B cell (primary cell): ENCODE results near the gene ZSWIM6. TPM values are rescaled to one million over a fixed set of nuclear protein-coding genes. Genes with fewer than 3 reads are reported as not detected.

Experiments used
- ATAC-seq: fragments of 200-7000 bp; cut with Tn5 transposase; one replicate; pipeline ENCODE4 v1.10.0; 2021; ENCODE audit warnings: low read depth, mild to moderate bottlenecking, moderate number of reproducible peaks, moderate library complexity
- CTCF ChIA-PET: fragments of 350-600 bp; sonication (Branson Sonifier 250); formaldehyde crosslinking; loops from one replicate; lab custom pipeline; 2021; ENCODE audit warnings: antibody characterized with exemption, inconsistent platforms; lab: Charles Lee
- POLR2A ChIA-PET: fragments of 350-600 bp; sonication (Branson Sonifier 250); formaldehyde crosslinking; loops from one replicate; lab custom pipeline; 2021; ENCODE audit warnings: antibody characterized with exemption; lab: Charles Lee
- DNase-seq: peaks from one replicate; pipeline ENCODE4 v3.0.0; 2013
- H2AFZ ChIP-seq: 2 replicates; pipeline ENCODE4 v1.6.1; 2012; ENCODE audit warnings: mild to moderate bottlenecking, low read depth, low read length; ENCODE audit not compliant: insufficient read depth, poor library complexity, severe bottlenecking
- H3K27ac ChIP-seq, 2 donors: 1 replicate in 1 of 2; 2 replicates in 1 of 2; pipeline ENCODE4 v1.5.1; 2012 to 2013; ENCODE audit warnings: low read length in 2 of 2, mild to moderate bottlenecking in 2 of 2, moderate library complexity in 1 of 2
- H3K27me3 ChIP-seq, 4 experiments: fragments of 200-600 bp in 1 of 4; sonication (generic) in 1 of 4; replicated peaks in 1 of 4; 1 replicate in 2 of 4; 2 replicates in 2 of 4; pipeline versions ENCODE4 v1.6.1 to v1.7.0; 2013 to 2016; ENCODE audit warnings: low read length in 3 of 4, mild to moderate bottlenecking in 2 of 4, mixed read lengths in 1 of 4, moderate library complexity in 1 of 4; ENCODE audit not compliant: insufficient read depth in 4 of 4, control insufficient read depth in 3 of 4; ENCODE audit errors: control extremely low read depth in 1 of 4
- H3K36me3 ChIP-seq, 2 experiments: replicated peaks in 1 of 2; 1 replicate in 1 of 2; 2 replicates in 1 of 2; pipeline versions ENCODE4 v1.6.1 to v1.7.1; 2013; ENCODE audit warnings: low read length in 1 of 2; ENCODE audit not compliant: insufficient read depth in 2 of 2, control insufficient read depth in 1 of 2; ENCODE audit errors: control extremely low read depth in 1 of 2, extremely low read depth in 1 of 2
- H3K4me1 ChIP-seq, 2 donors: fragments of 200-600 bp in 1 of 2; sonication (generic) in 1 of 2; 1 replicate in 1 of 2; 2 replicates in 1 of 2; pipeline versions ENCODE4 v1.5.1 to v1.6.1; 2013 to 2017; ENCODE audit warnings: low read length in 2 of 2; ENCODE audit not compliant: control insufficient read depth in 2 of 2, insufficient read depth in 2 of 2
- H3K4me2 ChIP-seq: replicated peaks from 2 replicates; pipeline ENCODE3; 2012; ENCODE audit warnings: mild to moderate bottlenecking, low read depth, low read length; ENCODE audit not compliant: poor library complexity, severe bottlenecking
- H3K4me3 ChIP-seq, 5 experiments: fragments of 200-600 bp in 1 of 5; sonication (generic) in 1 of 5; 1 replicate in 3 of 5; 2 replicates in 2 of 5; pipeline versions ENCODE4 v1.5.1 to v1.7.0; 2011 to 2016; ENCODE audit warnings: low read length in 4 of 5, mild to moderate bottlenecking in 4 of 5, low read depth in 2 of 5, control low read depth in 1 of 5, moderate library complexity in 1 of 5; ENCODE audit not compliant: insufficient read depth in 1 of 5; ENCODE audit errors: control extremely low read depth in 1 of 5, extremely low read depth in 1 of 5
- H3K79me2 ChIP-seq: fragments of 200-600 bp; sonication (generic); one replicate; pipeline ENCODE4 v1.6.0; 2016; ENCODE audit warnings: low read length; ENCODE audit not compliant: control insufficient read depth, insufficient read depth
- H3K9ac ChIP-seq: fragments of 200-600 bp; sonication (generic); 2 replicates; pipeline ENCODE4 v1.6.1; 2017; ENCODE audit warnings: mild to moderate bottlenecking, low read length, moderate library complexity
- H3K9me3 ChIP-seq, 3 donors: one replicate each; pipeline versions ENCODE4 v1.6.1 to v1.7.1; 2013; ENCODE audit warnings: low read length in 2 of 3; ENCODE audit not compliant: control insufficient read depth in 2 of 3, insufficient read depth in 1 of 3; ENCODE audit errors: control extremely low read depth in 1 of 3
- H4K20me1 ChIP-seq: 2 replicates; pipeline ENCODE4 v1.6.0; 2012; ENCODE audit warnings: mild to moderate bottlenecking, low read length; ENCODE audit not compliant: insufficient read depth, control insufficient read depth, poor library complexity, severe bottlenecking
- H3K27ac Mint-ChIP-seq: one replicate; pipeline ENCODE4 v1.8.0; 2021; ENCODE audit warnings: mixed read lengths
- H3K27me3 Mint-ChIP-seq: one replicate; pipeline ENCODE4 v1.8.0; 2021; ENCODE audit warnings: mixed read lengths
- H3K4me1 Mint-ChIP-seq: one replicate; pipeline ENCODE4 v1.8.0; 2021; ENCODE audit warnings: mixed read lengths
- H3K4me3 Mint-ChIP-seq: one replicate; pipeline ENCODE4 v1.8.0; 2021; ENCODE audit warnings: mixed read lengths
- H3K9me3 Mint-ChIP-seq: one replicate; pipeline ENCODE4 v1.8.0; 2022; ENCODE audit warnings: mixed read lengths; ENCODE audit not compliant: insufficient read depth
- CTCF ChIP-seq: fragments of 200-600 bp; IDR thresholded peaks from one replicate; pipeline ENCODE4 v1.8.0; 2022; ENCODE audit warnings: antibody characterized with exemption, mild to moderate bottlenecking
- EZH2 ChIP-seq: IDR thresholded peaks from 2 replicates; pipeline ENCODE4 v1.6.1; 2012; ENCODE audit warnings: borderline replicate concordance, low read depth, mild to moderate bottlenecking, moderate library complexity, low read length; ENCODE audit not compliant: insufficient read depth, poor library complexity, severe bottlenecking
- WGBS: methylation state at CpG from one replicate; pipeline ENCODE4 v1.1.5; 2013; ENCODE audit warnings: missing lambda C conversion rate; ENCODE audit not compliant: insufficient coverage; 5-methylcytosine and 5-hydroxymethylcytosine counted together
- intact Hi-C: fragments of 100-400 bp; cut with micrococcal nuclease; formaldehyde crosslinking; loops from one replicate; pipeline ENCODE4 v1.10.0; 2022
- polyA plus RNA-seq: library from polyadenylated mRNA; depleted of rRNA; stranded (reverse); fragments of >200 nt; gene quantifications from 2 replicates; pipeline ENCODE4 v1.2.3, GENCODE V29; 2012
- total RNA-seq, 2 donors: library from RNA; stranded (reverse); fragments of 120-200 nt in 1 of 2; gene quantifications; 1 replicate in 1 of 2; 2 replicates in 1 of 2; pipeline versions ENCODE4 v1.2.3 to v1.2.4, GENCODE V29; 2013 to 2022

The ZSWIM6 gene
- total and polyA plus RNA-seq, 2 donors (not counting 1 experiment from before 2014, with no cell fraction given): 7.9 to 16.4 TPM

- H3K4me1 Mint-ChIP-seq: peaks cover 21% of the 10 kb centered on the region
- H3K9me3 Mint-ChIP-seq: no peaks in the 10 kb centered on the region
- no peak overlapping the region for H3K27ac Mint-ChIP-seq
- peaks cover 53% of the 10 kb centered on the region for H3K79me2 ChIP-seq
- H4K20me1 ChIP-seq: peaks cover 20% of the 10 kb centered on the region
- H3K9ac ChIP-seq: no peak overlapping the region
- H3K4me1 ChIP-seq: no peaks in the 10 kb centered on the region
- WGBS: 94% methylated on average over 3 of the region's 12 CpGs
- no peaks in the 10 kb centered on the region for H3K36me3 ChIP-seq
- no peaks in the 10 kb centered on the region for H3K9me3 ChIP-seq
- intact Hi-C loops: no loop called here
- DNase-seq (no peak), ATAC-seq (no peak)
- H3K4me3 Mint-ChIP-seq: no peak overlapping the region
- TF ChIP-seq CTCF (no peak), EZH2 (no peak)
- no peak overlapping the region for H3K4me2 ChIP-seq
- no peaks in the 10 kb centered on the region for H3K27me3 Mint-ChIP-seq
- no peaks in the 10 kb centered on the region for H3K27me3 ChIP-seq
- no peak overlapping the region for H3K4me3 ChIP-seq
- H3K27ac ChIP-seq: no peak overlapping the region
- POLR2A ChIA-PET: no interaction called here
- no peak overlapping the region for H2AFZ ChIP-seq
- CTCF ChIA-PET: no interaction called here
Observed at GRCh38 chr5:61455179-61456006, 123.3 kb downstream of the ZSWIM6 start.

- Histone ChIP-seq H2AFZ (no peak overlapping the region), H3K9me3 (no peaks in the 10 kb centered on the region), H4K20me1 (peaks cover 50% of the 10 kb centered on the region), H3K79me2 (peaks cover 54% of the 10 kb centered on the region), H3K4me3 (no peak overlapping the region), H3K27ac (no peak overlapping the region), H3K4me1 (no peaks in the 10 kb centered on the region), H3K9ac (no peak overlapping the region), H3K4me2 (no peak overlapping the region), H3K27me3 (no peaks in the 10 kb centered on the region), H3K36me3 (no peaks in the 10 kb centered on the region)
- Mint-ChIP-seq H3K27ac (no peak overlapping the region), H3K4me1 (peaks cover 33% of the 10 kb centered on the region), H3K9me3 (no peaks in the 10 kb centered on the region), H3K27me3 (no peaks in the 10 kb centered on the region), H3K4me3 (no peak overlapping the region)
- POLR2A ChIA-PET: no interaction called here
- intact Hi-C loops: no loop called here
- TF ChIP-seq EZH2 (no peak), CTCF (no peak)
- no peak for DNase-seq
- CTCF ChIA-PET: no interaction called here
- WGBS: no CpG with 5 or more reads among the region's 3 CpGs
- ATAC-seq: no peak
Observed at GRCh38 chr5:61460471-61460870, 128.4 kb downstream of the ZSWIM6 start.
